Endothelial cell (in vitro differentiated cells): ENCODE data around the gene ERCC2. TPM values are rescaled to one million over a fixed set of nuclear protein-coding genes. Genes with fewer than 3 reads are reported as not detected.

Source experiments
- DNase-seq: peaks from one replicate; pipeline ENCODE4 v3.0.0; 2021; ENCODE audit warnings: low spot score
- H3K27ac Mint-ChIP-seq: one replicate; pipeline ENCODE4 v1.8.0; 2021; ENCODE audit warnings: mixed read lengths, inconsistent platforms; ENCODE audit not compliant: unreplicated experiment
- H3K27me3 Mint-ChIP-seq: one replicate; pipeline ENCODE4 v1.8.0; 2021; ENCODE audit warnings: mild to moderate bottlenecking, moderate library complexity, mixed read lengths, inconsistent platforms; ENCODE audit not compliant: unreplicated experiment
- H3K36me3 Mint-ChIP-seq: one replicate; pipeline ENCODE4 v1.8.0; 2021; ENCODE audit warnings: mild to moderate bottlenecking, low read depth, mixed read lengths, inconsistent platforms; ENCODE audit not compliant: unreplicated experiment
- H3K4me1 Mint-ChIP-seq: one replicate; pipeline ENCODE4 v1.8.0; 2021; ENCODE audit warnings: mild to moderate bottlenecking, mixed read lengths, inconsistent platforms; ENCODE audit not compliant: unreplicated experiment
- H3K4me3 Mint-ChIP-seq: one replicate; pipeline ENCODE4 v1.8.0; 2021; ENCODE audit warnings: mild to moderate bottlenecking, mixed read lengths, inconsistent platforms; ENCODE audit not compliant: unreplicated experiment
- H3K9me3 Mint-ChIP-seq: one replicate; pipeline ENCODE4 v1.8.0; 2021; ENCODE audit warnings: mixed read lengths, inconsistent platforms; ENCODE audit not compliant: unreplicated experiment
- CTCF ChIP-seq: fragments of 200-600 bp; sonication (generic); IDR thresholded peaks from one replicate; pipeline ENCODE4 v1.5.0; 2021; ENCODE audit warnings: antibody characterized with exemption; ENCODE audit not compliant: unreplicated experiment
- total RNA-seq: library from RNA; stranded (reverse); fragmentation: NEBNext Ultra II Directional; extraction: Animal tissue kit (Norgen Biotek cat#: 25700); gene quantifications from one replicate; pipeline ENCODE4 v1.2.1, GENCODE V29; 2021; ENCODE audit not compliant: unreplicated experiment

The ERCC2 gene
- total RNA-seq, 1 donor from 2014 or later: 44.2 TPM

- H3K27ac Mint-ChIP-seq: no peak overlapping the region
- peaks cover 15% of the 10 kb centered on the region for H3K27me3 Mint-ChIP-seq
- no peaks in the 10 kb centered on the region for H3K9me3 Mint-ChIP-seq
- no peak for DNase-seq
- peaks cover 16% of the 10 kb centered on the region for H3K4me1 Mint-ChIP-seq
- H3K4me3 Mint-ChIP-seq: no peak overlapping the region
- H3K36me3 Mint-ChIP-seq: no peaks in the 10 kb centered on the region
- no peak for TF ChIP-seq CTCF
Observed at GRCh38 chr19:45401815-45402214, 31.4 kb upstream of the ERCC2 start.

GRCh38 chr19:45400192-45400591 is 29.8 kb upstream of the ERCC2 start:
- Mint-ChIP-seq H3K36me3 (no peaks in the 10 kb centered on the region), H3K4me3 (no peak overlapping the region), H3K9me3 (no peaks in the 10 kb centered on the region), H3K27me3 (peaks cover 5% of the 10 kb centered on the region), H3K4me1 (peaks cover 5% of the 10 kb centered on the region), H3K27ac (no peak overlapping the region)
- no peak for TF ChIP-seq CTCF
- no peak for DNase-seq

GRCh38 chr19:45395821-45396617 is 25.6 kb upstream of the ERCC2 start:
- no peaks in the 10 kb centered on the region for H3K36me3 Mint-ChIP-seq
- H3K27me3 Mint-ChIP-seq: peaks cover 13% of the 10 kb centered on the region
- H3K4me3 Mint-ChIP-seq: peak overlapping the region; percentile 42
- no peak overlapping the region for H3K27ac Mint-ChIP-seq
- peaks cover 5% of the 10 kb centered on the region for H3K4me1 Mint-ChIP-seq
- no peak for TF ChIP-seq CTCF
- peak; percentile 57 for DNase-seq
- no peaks in the 10 kb centered on the region for H3K9me3 Mint-ChIP-seq

GRCh38 chr19:45391871-45392665 is 21.7 kb upstream of the ERCC2 start:
- Mint-ChIP-seq H3K4me3 (no peak overlapping the region), H3K9me3 (no peaks in the 10 kb centered on the region), H3K4me1 (no peaks in the 10 kb centered on the region), H3K27ac (no peak overlapping the region), H3K27me3 (peaks cover 15% of the 10 kb centered on the region), H3K36me3 (no peaks in the 10 kb centered on the region)
- no peak for DNase-seq
- TF ChIP-seq CTCF: no peak

- no peak for TF ChIP-seq CTCF
- Mint-ChIP-seq H3K4me1 (no peaks in the 10 kb centered on the region), H3K27me3 (peaks cover 13% of the 10 kb centered on the region), H3K27ac (no peak overlapping the region), H3K9me3 (no peaks in the 10 kb centered on the region), H3K36me3 (no peaks in the 10 kb centered on the region), H3K4me3 (no peak overlapping the region)
- DNase-seq: no peak
Observed at GRCh38 chr19:45391346-45391745, 21.0 kb upstream of the ERCC2 start.
